Right renal cortex interstitium (tissue), 3 donors: Measurements from ENCODE around the gene RING1. TPM values are rescaled to one million over a fixed set of nuclear protein-coding genes. Genes with fewer than 3 reads are reported as not detected.
A peak's percentile ranks its signal among the peaks of the same experiment; 100 is the strongest.

Experiments used
- DNase-seq, 3 donors: peaks; one replicate each; pipeline ENCODE4 v3.0.0-alpha.2; 2013; ENCODE audit warnings: low read depth in 3 of 3, low spot score in 2 of 3
- polyA plus RNA-seq, 3 donors: library from polyadenylated mRNA; unstranded; fragments of 120-200 nt; gene quantifications; one replicate each; pipeline ENCODE4 v1.2.1, GENCODE V29; 2013; ENCODE audit not compliant: insufficient read length in 3 of 3

RING1 gene
- polyA plus RNA-seq, result 10 to 100 TPM; 52.5 to 55.4 (median 53.8) TPM

GRCh38 chr6:33208091-33208967 is at the start of gene RING1:
TSS of gene RING1 (plus strand) at chr6:33208500. CDS start at chr6:33208823, 323 bp downstream.
- no peak for DNase-seq

- DNase-seq, result no peak
Observed at GRCh38 chr6:33160096-33160495, 48.2 kb upstream of the RING1 start.

- no peak for DNase-seq
Observed at GRCh38 chr6:33160728-33161344, 47.5 kb upstream of the RING1 start.

GRCh38 chr6:33161354-33162331 is 46.7 kb upstream of the RING1 start:
- DNase-seq, result peak; percentile 16 to 45 (median 36)

GRCh38 chr6:33163540-33163939 is 44.8 kb upstream of the RING1 start:
- DNase-seq, result no peak

GRCh38 chr6:33164176-33164575 is 44.1 kb upstream of the RING1 start:
- DNase-seq, result no peak

GRCh38 chr6:33164665-33165373 is 43.5 kb upstream of the RING1 start:
- DNase-seq, result no peak

- no peak for DNase-seq
Observed at GRCh38 chr6:33165581-33166258, 42.6 kb upstream of the RING1 start.

GRCh38 chr6:33166363-33166762 is 41.9 kb upstream of the RING1 start:
- no peak for DNase-seq

GRCh38 chr6:33166811-33167210 is 41.5 kb upstream of the RING1 start:
- DNase-seq, result no peak

- no peak for DNase-seq
Observed at GRCh38 chr6:33167374-33168283, 40.7 kb upstream of the RING1 start.

- DNase-seq, result no peak
Observed at GRCh38 chr6:33168284-33168601, 40.1 kb upstream of the RING1 start.

GRCh38 chr6:33168639-33169038 is 39.7 kb upstream of the RING1 start:
- DNase-seq, result no peak

- no peak for DNase-seq
Observed at GRCh38 chr6:33169291-33170175, 38.8 kb upstream of the RING1 start.

GRCh38 chr6:33170176-33171015 is 37.9 kb upstream of the RING1 start:
- DNase-seq, result no peak

- no peak for DNase-seq
Observed at GRCh38 chr6:33171016-33171879, 37.1 kb upstream of the RING1 start.
